Caco-2 (cell line): Measurements from ENCODE around the gene CERS3. TPM values are rescaled to one million over a fixed set of nuclear protein-coding genes. Genes with fewer than 3 reads are reported as not detected.

Source experiments
- BruUV-seq: library from RNA; stranded (reverse); fragments of 400-500 nt; replicated peaks from 2 replicates; lab custom pipeline; 2021; lab: Mats Ljungman, UMichigan
- CTCF ChIA-PET: fragments of 300-600 bp; sonication (Branson Sonifier 250); formaldehyde crosslinking; loops from one replicate; lab custom pipeline; 2022; ENCODE audit warnings: antibody characterized with exemption; lab: Charles Lee
- POLR2A ChIA-PET: fragments of 300-600 bp; sonication (Branson Sonifier 250); formaldehyde crosslinking; loops from one replicate; lab custom pipeline; 2022; ENCODE audit warnings: antibody characterized with exemption; lab: Charles Lee
- DNase-seq, 2 experiments: peaks; one replicate each; pipeline versions ENCODE4 v3.0.0 to v3.0.0-alpha.2; 2020 to 2022
- H3K27me3 ChIP-seq: replicated peaks from 2 replicates; pipeline ENCODE4 v1.6.0; 2011; ENCODE audit warnings: low read length; ENCODE audit not compliant: control insufficient read depth, insufficient read depth
- H3K36me3 ChIP-seq: 2 replicates; pipeline ENCODE4 v1.5.1; 2011; ENCODE audit warnings: low read length; ENCODE audit not compliant: control insufficient read depth, insufficient read depth
- H3K4me1 ChIP-seq: fragments of 250-450 bp; sonication (Bioruptor Pico); 2 replicates; pipeline ENCODE4 v1.5.1; 2020; ENCODE audit warnings: mild to moderate bottlenecking
- H3K4me3 ChIP-seq: 2 replicates; pipeline ENCODE4 v1.5.1; 2011; ENCODE audit warnings: low read depth, mild to moderate bottlenecking, control low read depth, low read length
- H3K9me3 ChIP-seq: fragments of 250-450 bp; sonication (Bioruptor Pico); 2 replicates; pipeline ENCODE4 v1.5.1; 2020; ENCODE audit warnings: mild to moderate bottlenecking, moderate library complexity
- H3K27ac Mint-ChIP-seq: one replicate; pipeline ENCODE4 v1.8.0; 2022; ENCODE audit warnings: mixed read lengths; ENCODE audit not compliant: unreplicated experiment
- H3K27me3 Mint-ChIP-seq: one replicate; pipeline ENCODE4 v1.8.0; 2022; ENCODE audit warnings: mixed read lengths; ENCODE audit not compliant: insufficient read depth, unreplicated experiment
- H3K36me3 Mint-ChIP-seq: one replicate; pipeline ENCODE4 v1.8.0; 2022; ENCODE audit warnings: mild to moderate bottlenecking, mixed read lengths; ENCODE audit not compliant: insufficient read depth, unreplicated experiment
- H3K4me1 Mint-ChIP-seq: one replicate; pipeline ENCODE4 v1.8.0; 2022; ENCODE audit warnings: low read depth, mixed read lengths; ENCODE audit not compliant: unreplicated experiment
- H3K4me3 Mint-ChIP-seq: one replicate; pipeline ENCODE4 v1.8.0; 2022; ENCODE audit warnings: mild to moderate bottlenecking, moderate library complexity, mixed read lengths; ENCODE audit not compliant: unreplicated experiment
- H3K9me3 Mint-ChIP-seq: one replicate; pipeline ENCODE4 v1.8.0; 2022; ENCODE audit warnings: mixed read lengths; ENCODE audit not compliant: unreplicated experiment
- CTCF ChIP-seq, 2 experiments: fragments of 200-600 bp in 1 of 2; IDR thresholded peaks; 1 replicate in 1 of 2; 2 replicates in 1 of 2; pipeline versions ENCODE4 v1.5.1 to v1.8.0; 2011 to 2022; ENCODE audit warnings: antibody characterized with exemption in 1 of 2, control low read depth in 1 of 2, inconsistent platforms in 1 of 2, low read depth in 1 of 2, low read length in 1 of 2, mild to moderate bottlenecking in 1 of 2, moderate library complexity in 1 of 2; ENCODE audit not compliant: insufficient read depth in 1 of 2, severe bottlenecking in 1 of 2, unreplicated experiment in 1 of 2
- intact Hi-C: fragments of 100-400 bp; cut with micrococcal nuclease; formaldehyde crosslinking; loops from one replicate; pipeline ENCODE4 v1.10.0; 2022; ENCODE audit not compliant: unreplicated experiment
- total RNA-seq: library from RNA; stranded (reverse); gene quantifications from 2 replicates; pipeline ENCODE4 v1.2.3, GENCODE V29; 2022

Gene CERS3
- total RNA-seq, 1 experiment from 2014 or later: not detected

GRCh38 chr15:100372739-100373119, 156.0 kb downstream of the CERS3 start:
- Histone ChIP-seq H3K4me1 (no peaks in the 10 kb centered on the region), H3K9me3 (no peaks in the 10 kb centered on the region), H3K4me3 (no peak overlapping the region), H3K27me3 (no peaks in the 10 kb centered on the region), H3K36me3 (no peaks in the 10 kb centered on the region)
- ChIA-PET CTCF (no interaction called here), POLR2A (no interaction called here)
- BruUV-seq: no TSS peak
- intact Hi-C loops: no loop called here
- Mint-ChIP-seq H3K36me3 (no peaks in the 10 kb centered on the region), H3K9me3 (peaks cover 9% of the 10 kb centered on the region), H3K4me1 (no peaks in the 10 kb centered on the region), H3K4me3 (no peak overlapping the region), H3K27me3 (no peaks in the 10 kb centered on the region), H3K27ac (no peak overlapping the region)
- no peak for DNase-seq
- no peak for TF ChIP-seq CTCF (IDR thresholded peaks at IDR 0.05; ENCODE audit: insufficient read depth in 1 of 2, low read depth in 1 of 2, low read length in 1 of 2, severe bottlenecking in 1 of 2, unreplicated experiment in 1 of 2)

DNA sequence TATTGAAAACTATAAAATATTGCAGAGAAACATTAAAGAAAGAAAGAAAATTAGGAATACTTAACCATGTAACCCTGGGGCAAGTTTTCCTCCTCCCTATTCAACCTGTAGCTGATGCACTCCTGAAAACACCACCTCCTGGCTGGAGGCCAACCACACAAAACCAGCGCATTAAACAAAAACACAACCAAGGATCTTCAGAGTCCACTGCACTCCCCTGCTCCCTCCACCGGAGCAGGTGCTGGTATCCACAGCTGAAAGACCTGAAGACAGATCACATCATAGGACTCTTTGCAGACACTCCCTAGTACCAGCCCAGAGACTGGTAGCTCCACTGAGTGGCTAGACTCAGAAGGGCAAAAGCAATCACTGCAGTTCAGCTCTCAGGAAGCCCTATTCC, 173.4 kb downstream of the CERS3 start:
- H3K4me1 ChIP-seq: no peaks in the 10 kb centered on the region
- no TSS peak for BruUV-seq
- ChIA-PET CTCF (no interaction called here), POLR2A (no interaction called here)
- H3K36me3 ChIP-seq: no peaks in the 10 kb centered on the region
- H3K27ac Mint-ChIP-seq: no peak overlapping the region
- intact Hi-C loops: no loop called here
- no peak for DNase-seq
- H3K4me3 Mint-ChIP-seq: no peak overlapping the region
- H3K36me3 Mint-ChIP-seq: no peaks in the 10 kb centered on the region
- no peaks in the 10 kb centered on the region for H3K27me3 ChIP-seq
- peaks cover 7% of the 10 kb centered on the region for H3K27me3 Mint-ChIP-seq
- H3K9me3 ChIP-seq: no peaks in the 10 kb centered on the region
- peaks cover 22% of the 10 kb centered on the region for H3K9me3 Mint-ChIP-seq
- H3K4me3 ChIP-seq: no peak overlapping the region
- H3K4me1 Mint-ChIP-seq: no peaks in the 10 kb centered on the region
- no peak for TF ChIP-seq CTCF (IDR thresholded peaks at IDR 0.05; ENCODE audit: insufficient read depth in 1 of 2, low read depth in 1 of 2, low read length in 1 of 2, severe bottlenecking in 1 of 2, unreplicated experiment in 1 of 2)

DNA sequence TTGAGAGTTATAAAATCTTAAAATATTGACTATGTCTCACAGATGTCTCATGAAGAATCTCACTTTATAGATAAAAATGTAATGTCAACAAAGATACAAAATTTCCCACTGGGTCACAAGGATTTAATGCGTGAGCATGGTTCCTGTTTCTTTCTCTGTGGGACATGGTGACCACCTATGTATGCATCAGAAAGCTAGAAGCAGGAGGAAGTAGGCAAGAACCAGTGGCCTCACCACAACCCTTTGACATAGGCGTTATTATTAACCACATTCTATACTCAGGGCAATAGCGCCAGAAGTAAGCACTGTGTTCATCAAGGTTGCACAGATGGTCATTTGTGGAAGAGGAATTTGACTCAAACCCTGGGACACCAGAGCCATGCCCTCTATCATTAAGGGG, 175.3 kb downstream of the CERS3 start:
- H3K4me1 Mint-ChIP-seq: no peaks in the 10 kb centered on the region
- H3K27ac Mint-ChIP-seq: no peak overlapping the region
- no peak for TF ChIP-seq CTCF (IDR thresholded peaks at IDR 0.05; ENCODE audit: insufficient read depth in 1 of 2, low read depth in 1 of 2, low read length in 1 of 2, severe bottlenecking in 1 of 2, unreplicated experiment in 1 of 2)
- CTCF ChIA-PET: no interaction called here
- intact Hi-C loops: loop anchor here (5.0 kb wide), 1 partner anchor 219 kb away; no protein-coding TSS in a partner anchor
- POLR2A ChIA-PET: no interaction called here
- no peak overlapping the region for H3K4me3 Mint-ChIP-seq
- H3K36me3 ChIP-seq: no peaks in the 10 kb centered on the region
- peaks cover 6% of the 10 kb centered on the region for H3K27me3 Mint-ChIP-seq
- no peaks in the 10 kb centered on the region for H3K9me3 ChIP-seq
- no peaks in the 10 kb centered on the region for H3K4me1 ChIP-seq
- DNase-seq: no peak
- no peak overlapping the region for H3K4me3 ChIP-seq
- H3K9me3 Mint-ChIP-seq: peaks cover 17% of the 10 kb centered on the region
- no peaks in the 10 kb centered on the region for H3K27me3 ChIP-seq
- BruUV-seq: no TSS peak
- no peaks in the 10 kb centered on the region for H3K36me3 Mint-ChIP-seq
